ENCODE data around the gene FAIM2. TPM values are rescaled to one million over a fixed set of nuclear protein-coding genes. Genes with fewer than 3 reads are reported as not detected.

The FAIM2 gene
- polyA plus RNA-seq, 1 donor from 2014 or later: 5.3 TPM

DNA sequence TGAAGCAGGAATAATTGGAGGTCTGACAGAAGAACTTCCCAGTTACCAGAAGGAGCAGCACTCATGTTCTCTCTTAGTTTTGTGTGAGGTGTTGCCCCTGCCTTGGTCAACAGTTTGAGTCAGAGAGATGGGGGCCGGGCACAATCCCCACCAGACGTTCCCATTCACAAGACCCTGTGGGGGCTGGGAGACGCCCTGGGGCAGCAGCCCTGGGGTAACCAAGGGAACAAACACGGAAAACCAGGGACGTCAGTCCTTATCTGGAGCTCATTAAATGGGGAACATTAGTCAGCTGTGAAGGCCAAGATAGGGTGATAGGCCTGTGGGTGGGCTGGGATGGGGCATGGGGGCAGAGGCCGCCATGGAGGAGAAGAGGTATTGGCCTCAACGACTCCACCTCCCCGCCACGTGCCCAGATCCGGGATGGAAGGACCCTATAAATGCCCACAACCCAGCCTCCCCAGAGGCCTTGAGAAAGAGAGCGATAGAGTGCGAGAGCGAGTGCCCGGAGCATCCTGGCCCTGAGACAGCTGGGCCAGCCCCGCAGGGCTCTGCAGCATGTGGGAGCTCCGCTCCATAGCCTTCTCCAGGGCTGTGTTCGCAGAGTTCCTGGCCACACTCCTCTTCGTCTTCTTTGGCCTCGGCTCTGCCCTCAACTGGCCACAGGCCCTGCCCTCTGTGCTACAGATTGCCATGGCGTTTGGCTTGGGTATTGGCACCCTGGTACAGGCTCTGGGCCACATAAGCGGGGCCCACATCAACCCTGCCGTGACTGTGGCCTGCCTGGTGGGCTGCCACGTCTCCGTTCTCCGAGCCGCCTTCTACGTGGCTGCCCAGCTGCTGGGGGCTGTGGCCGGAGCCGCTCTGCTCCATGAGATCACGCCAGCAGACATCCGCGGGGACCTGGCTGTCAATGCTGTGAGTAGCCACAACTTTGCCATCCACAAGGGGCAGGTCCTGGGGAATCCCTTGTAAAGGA is 46.9 kb upstream of the FAIM2 start, which contains the start of gene AQP2:
Gene AQP2 (plus strand): TSS at position 465 of the 979 bp plus-strand sequence. CDS start 94 bp downstream, at position 559.
- Histone ChIP-seq H3K4me3 (ENCODE audit: low read length) (no peak within 1 kb of the TSS), H3F3A (ENCODE audit: insufficient read depth, low read length, poor library complexity, severe bottlenecking) (no peaks in the 10 kb centered on the region), H4K20me1 (ENCODE audit: insufficient read depth) (no peaks in the 10 kb centered on the region), H3K27me3 (ENCODE audit: insufficient read depth, low read depth, low read length) (no peaks in the 10 kb centered on the region), H3K4me2 (ENCODE audit: low read length) (no peak within 1 kb of the TSS), H2AFZ (ENCODE audit: low read depth, low read length) (no peak within 1 kb of the TSS), H3K9ac (ENCODE audit: low read length) (no peak within 1 kb of the TSS), H3K9me2 (ENCODE audit: insufficient read depth, low read length) (no peaks in the 10 kb centered on the region), H3K36me3 (ENCODE audit: insufficient read depth, low read length) (no peaks in the 10 kb centered on the region), H3K79me2 (replicated peaks; ENCODE audit: insufficient read depth, low read length) (no peaks in the 10 kb centered on the region), H3K9me3 (ENCODE audit: low read length) (no peaks in the 10 kb centered on the region), H3K27ac (ENCODE audit: low read length) (no peak within 1 kb of the TSS)
- TF ChIP-seq RAD21 (conservative IDR thresholded peaks at IDR 0.05) (no peak), EP300 (conservative IDR thresholded peaks at IDR 0.05; ENCODE audit: poor library complexity, severe bottlenecking) (no peak), MXI1 (conservative IDR thresholded peaks at IDR 0.05; ENCODE audit: poor library complexity, severe bottlenecking) (no peak), EZH2 (IDR thresholded peaks at IDR 0.05; ENCODE audit: borderline replicate concordance, insufficient read depth, low read length, poor library complexity, severe bottlenecking) (no peak), REST (IDR thresholded peaks at IDR 0.05; ENCODE audit: borderline replicate concordance) (no peak), CTCF (IDR thresholded peaks at IDR 0.05; ENCODE audit: poor library complexity, severe bottlenecking) (no peak), SMC3 (conservative IDR thresholded peaks at IDR 0.05; ENCODE audit: poor library complexity) (no peak), TAF1 (IDR thresholded peaks at IDR 0.05; ENCODE audit: low read depth) (no peak), POLR2AphosphoS5 (IDR thresholded peaks at IDR 0.05) (no peak)

DNA sequence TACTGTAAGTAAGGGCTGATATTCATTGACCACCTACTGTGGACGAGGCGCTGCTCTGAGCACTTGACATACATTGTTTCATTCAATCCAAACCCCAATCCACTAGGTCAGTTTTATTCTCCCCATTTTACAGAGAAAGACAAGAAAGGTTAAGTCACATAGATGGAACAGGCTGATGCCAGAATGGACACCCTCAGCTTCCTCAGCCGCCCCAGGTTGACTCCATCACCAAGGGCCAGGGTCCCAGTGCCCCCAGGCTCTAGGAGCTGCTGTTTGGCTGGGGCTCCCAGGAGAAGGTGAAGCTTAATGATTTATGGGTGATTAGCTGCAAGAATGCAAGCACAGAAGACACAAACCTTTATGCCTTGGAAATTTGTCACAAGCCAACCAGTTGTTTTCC is 46.2 kb upstream of the FAIM2 start:
- Histone ChIP-seq H4K20me1 (ENCODE audit: insufficient read depth) (no peaks in the 10 kb centered on the region), H3K27me3 (ENCODE audit: insufficient read depth, low read depth, low read length) (no peaks in the 10 kb centered on the region), H3K4me2 (ENCODE audit: low read length) (no peak overlapping the region), H3K36me3 (ENCODE audit: insufficient read depth, low read length) (no peaks in the 10 kb centered on the region), H3K27ac (ENCODE audit: low read length) (no peak overlapping the region), H3K79me2 (replicated peaks; ENCODE audit: insufficient read depth, low read length) (no peaks in the 10 kb centered on the region), H3K9me3 (ENCODE audit: low read length) (no peaks in the 10 kb centered on the region), H3F3A (ENCODE audit: insufficient read depth, low read length, poor library complexity, severe bottlenecking) (no peaks in the 10 kb centered on the region), H3K4me3 (ENCODE audit: low read length) (no peak overlapping the region), H2AFZ (ENCODE audit: low read depth, low read length) (no peak overlapping the region), H3K9me2 (ENCODE audit: insufficient read depth, low read length) (no peaks in the 10 kb centered on the region), H3K9ac (ENCODE audit: low read length) (no peak overlapping the region)
- TF ChIP-seq CTCF (IDR thresholded peaks at IDR 0.05; ENCODE audit: poor library complexity, severe bottlenecking) (no peak), EP300 (conservative IDR thresholded peaks at IDR 0.05; ENCODE audit: poor library complexity, severe bottlenecking) (no peak), RAD21 (conservative IDR thresholded peaks at IDR 0.05) (no peak), POLR2AphosphoS5 (IDR thresholded peaks at IDR 0.05) (no peak), MXI1 (conservative IDR thresholded peaks at IDR 0.05; ENCODE audit: poor library complexity, severe bottlenecking) (no peak), REST (IDR thresholded peaks at IDR 0.05; ENCODE audit: borderline replicate concordance) (no peak), SMC3 (conservative IDR thresholded peaks at IDR 0.05; ENCODE audit: poor library complexity) (no peak), TAF1 (IDR thresholded peaks at IDR 0.05; ENCODE audit: low read depth) (no peak), EZH2 (IDR thresholded peaks at IDR 0.05; ENCODE audit: borderline replicate concordance, insufficient read depth, low read length, poor library complexity, severe bottlenecking) (no peak)

All from neural cell (in vitro differentiated cells).